SK-N-SH (cell line): ENCODE results near the gene HM13. TPM values are rescaled to one million over a fixed set of nuclear protein-coding genes. Genes with fewer than 3 reads are reported as not detected.

ENCODE experiments used
- CTCF ChIA-PET: fragments of 300-600, 350-600 bp; formaldehyde crosslinking; extraction: SDS; loops from one replicate; lab custom pipeline; 2021; lab: Yijun Ruan, JAX
- POLR2A ChIA-PET: fragments of 350-600 bp; sonication (Branson Sonifier 250); formaldehyde crosslinking; extraction: SDS; loops from one replicate; lab custom pipeline; 2020; ENCODE audit warnings: antibody characterized with exemption, inconsistent platforms; lab: Yijun Ruan, JAX
- DNase-seq: peaks from one replicate; pipeline ENCODE4 v3.0.0; 2012
- H2AFZ ChIP-seq: fragments of 200-600 bp; sonication (generic); 2 replicates; pipeline ENCODE4 v1.8.1; 2016; ENCODE audit warnings: antibody characterized with exemption, mild to moderate bottlenecking, low read depth
- H3F3A ChIP-seq: fragments of 200-600 bp; sonication (generic); replicated peaks from 2 replicates; pipeline ENCODE3; 2016; ENCODE audit warnings: antibody characterized with exemption, mild to moderate bottlenecking; ENCODE audit not compliant: insufficient read depth
- H3K27ac ChIP-seq, 2 experiments: fragments of 200-500 bp in 1 of 2; fragments of 200-600 bp in 1 of 2; sonication (Bioruptor generic) in 1 of 2; sonication (generic), shearing (Covaris generic) in 1 of 2; 2 replicates each; pipeline versions ENCODE4 v1.5.1 to v1.6.1; 2014 to 2016; ENCODE audit warnings: low read depth in 2 of 2, inconsistent platforms in 1 of 2, low read length in 1 of 2, mild to moderate bottlenecking in 1 of 2, mixed read lengths in 1 of 2
- H3K27me3 ChIP-seq: fragments of 200-600 bp; sonication (generic), shearing (Covaris generic); 2 replicates; pipeline ENCODE4 v1.6.1; 2016; ENCODE audit warnings: mixed run types; ENCODE audit not compliant: insufficient read depth
- H3K36me3 ChIP-seq, 2 experiments: fragments of 200-500 bp in 1 of 2; fragments of 200-600 bp in 1 of 2; sonication (Bioruptor generic) in 1 of 2; sonication (generic) in 1 of 2; replicated peaks in 1 of 2; 2 replicates each; pipeline versions ENCODE3 to v1.5.1; 2014 to 2016; ENCODE audit warnings: low read length in 1 of 2, mild to moderate bottlenecking in 1 of 2; ENCODE audit not compliant: insufficient read depth in 2 of 2, control insufficient read depth in 1 of 2
- H3K4me1 ChIP-seq, 2 experiments: fragments of 200-500 bp in 1 of 2; fragments of 200-600 bp in 1 of 2; sonication (Bioruptor generic) in 1 of 2; sonication (generic), shearing (Covaris generic) in 1 of 2; 2 replicates each; pipeline versions ENCODE4 v1.5.1 to v1.6.1; 2014 to 2016; ENCODE audit warnings: low read depth in 1 of 2, low read length in 1 of 2, mixed run types in 1 of 2; ENCODE audit not compliant: insufficient read depth in 2 of 2, control insufficient read depth in 1 of 2
- H3K4me2 ChIP-seq: fragments of 200-600 bp; sonication (generic), shearing (Covaris generic); 2 replicates; pipeline ENCODE4 v1.6.1; 2017; ENCODE audit warnings: mixed run types
- H3K4me3 ChIP-seq, 2 experiments: fragments of 200-500 bp in 1 of 2; fragments of 200-600 bp in 1 of 2; sonication (Bioruptor generic) in 1 of 2; sonication (generic), shearing (Covaris generic) in 1 of 2; 2 replicates each; pipeline versions ENCODE4 v1.5.1 to v1.8.1; 2014 to 2016; ENCODE audit warnings: low read depth in 2 of 2, inconsistent platforms in 1 of 2, low read length in 1 of 2, mild to moderate bottlenecking in 1 of 2, mixed read lengths in 1 of 2, moderate library complexity in 1 of 2
- H3K79me2 ChIP-seq: fragments of 200-600 bp; sonication (generic); 2 replicates; pipeline ENCODE4 v1.8.1; 2017; ENCODE audit warnings: mild to moderate bottlenecking; ENCODE audit not compliant: insufficient read depth
- H3K9ac ChIP-seq: fragments of 200-600 bp; sonication (generic); 2 replicates; pipeline ENCODE4 v1.6.1; 2017; ENCODE audit warnings: mixed run types
- H3K9me2 ChIP-seq: fragments of 200-600 bp; sonication (generic); 2 replicates; pipeline ENCODE4 v1.6.1; 2017; ENCODE audit warnings: mixed run types
- H3K9me3 ChIP-seq: fragments of 200-600 bp; sonication (generic); 2 replicates; pipeline ENCODE4 v1.6.1; 2017; ENCODE audit warnings: mixed run types, mild to moderate bottlenecking, moderate library complexity
- H4K20me1 ChIP-seq: fragments of 200-600 bp; sonication (generic); 2 replicates; pipeline ENCODE4 v1.6.1; 2017; ENCODE audit warnings: mild to moderate bottlenecking, mixed run types; ENCODE audit not compliant: insufficient read depth
- CHD2 ChIP-seq: fragments of 150-350 bp; IDR thresholded peaks from 2 replicates; pipeline ENCODE4 v1.6.1; 2018; ENCODE audit warnings: low read length; ENCODE audit not compliant: partially characterized antibody
- ELF1 ChIP-seq: IDR thresholded peaks from 2 replicates; pipeline ENCODE4 v1.4.0; 2012
- EP300 ChIP-seq, 2 experiments: IDR thresholded peaks; 2 replicates each; pipeline versions ENCODE4 v1.4.0 to v1.6.1; 2012; ENCODE audit warnings: borderline replicate concordance in 1 of 2, low read depth in 1 of 2, low read length in 1 of 2
- FOXJ3 ChIP-seq: sonication (generic); formaldehyde crosslinking; IDR thresholded peaks from 2 replicates; pipeline ENCODE4 v1.5.1; 2020; ENCODE audit warnings: mild to moderate bottlenecking, missing genetic modification reagents
- FOXM1 ChIP-seq: IDR thresholded peaks from 2 replicates; pipeline ENCODE4 v1.4.0; 2012; ENCODE audit warnings: low read depth, mild to moderate bottlenecking
- GABPA ChIP-seq: IDR thresholded peaks from 2 replicates; pipeline ENCODE4 v1.4.0; 2012; ENCODE audit warnings: low read depth, mild to moderate bottlenecking
- GATA2 ChIP-seq: sonication (generic); formaldehyde crosslinking; IDR thresholded peaks from 2 replicates; pipeline ENCODE4 v1.5.0; 2020; ENCODE audit warnings: mild to moderate bottlenecking, missing genetic modification reagents
- IRF3 ChIP-seq: fragments of 150-350 bp; IDR thresholded peaks from 2 replicates; pipeline ENCODE4 v1.6.1; 2016; ENCODE audit warnings: mild to moderate bottlenecking, low read depth, low read length
- MEF2A ChIP-seq: IDR thresholded peaks from 2 replicates; pipeline ENCODE4 v1.4.0; 2012; ENCODE audit warnings: low read depth, borderline replicate concordance
- NFIC ChIP-seq: IDR thresholded peaks from 2 replicates; pipeline ENCODE4 v1.4.0; 2012; ENCODE audit warnings: borderline replicate concordance
- RCOR1 ChIP-seq: fragments of 150-350 bp; IDR thresholded peaks from 2 replicates; pipeline ENCODE4 v1.6.1; 2017; ENCODE audit warnings: antibody characterized with exemption, low read length
- RFX5 ChIP-seq: IDR thresholded peaks from 2 replicates; pipeline ENCODE4 v1.6.1; 2012; ENCODE audit warnings: mild to moderate bottlenecking, improper control_type of control experiment, low read length
- TCF12 ChIP-seq: IDR thresholded peaks from 2 replicates; pipeline ENCODE4 v1.4.0; 2012
- TEAD4 ChIP-seq: IDR thresholded peaks from 2 replicates; pipeline ENCODE4 v1.4.0; 2012; ENCODE audit warnings: mild to moderate bottlenecking, borderline replicate concordance; ENCODE audit not compliant: insufficient read depth
- USF1 ChIP-seq: IDR thresholded peaks from 2 replicates; pipeline ENCODE4 v1.4.0; 2012; ENCODE audit warnings: low read depth, borderline replicate concordance
- YY1 ChIP-seq: IDR thresholded peaks from 2 replicates; pipeline ENCODE4 v1.4.0; 2012; ENCODE audit warnings: low read depth, mild to moderate bottlenecking
- WGBS: methylation state at CpG from one replicate; pipeline ENCODE4 v1.1.6; 2017; ENCODE audit warnings: low lambda C conversion rate; 5-methylcytosine and 5-hydroxymethylcytosine counted together
- polyA plus RNA-seq, 3 experiments: library from polyadenylated mRNA; depleted of rRNA; stranded (reverse); fragments of >200 nt; gene quantifications; 2 replicates each; pipeline ENCODE4 v1.2.3, GENCODE V29; 2012
- TF ChIP-seq, protein P1 (sequence below): IDR thresholded peaks from 2 replicates; pipeline ENCODE4 v1.6.1; 2012; ENCODE audit warnings: mild to moderate bottlenecking, low read depth, low read length, moderate library complexity

Gene HM13
- polyA plus RNA-seq, 1 of the 3 experiments (the other 2 are of a cell fraction), result 160 TPM

GRCh38 chr20:31547720-31548298 lies 33.6 kb downstream of the HM13 start (continued):
- TF ChIP-seq, protein P1, sequence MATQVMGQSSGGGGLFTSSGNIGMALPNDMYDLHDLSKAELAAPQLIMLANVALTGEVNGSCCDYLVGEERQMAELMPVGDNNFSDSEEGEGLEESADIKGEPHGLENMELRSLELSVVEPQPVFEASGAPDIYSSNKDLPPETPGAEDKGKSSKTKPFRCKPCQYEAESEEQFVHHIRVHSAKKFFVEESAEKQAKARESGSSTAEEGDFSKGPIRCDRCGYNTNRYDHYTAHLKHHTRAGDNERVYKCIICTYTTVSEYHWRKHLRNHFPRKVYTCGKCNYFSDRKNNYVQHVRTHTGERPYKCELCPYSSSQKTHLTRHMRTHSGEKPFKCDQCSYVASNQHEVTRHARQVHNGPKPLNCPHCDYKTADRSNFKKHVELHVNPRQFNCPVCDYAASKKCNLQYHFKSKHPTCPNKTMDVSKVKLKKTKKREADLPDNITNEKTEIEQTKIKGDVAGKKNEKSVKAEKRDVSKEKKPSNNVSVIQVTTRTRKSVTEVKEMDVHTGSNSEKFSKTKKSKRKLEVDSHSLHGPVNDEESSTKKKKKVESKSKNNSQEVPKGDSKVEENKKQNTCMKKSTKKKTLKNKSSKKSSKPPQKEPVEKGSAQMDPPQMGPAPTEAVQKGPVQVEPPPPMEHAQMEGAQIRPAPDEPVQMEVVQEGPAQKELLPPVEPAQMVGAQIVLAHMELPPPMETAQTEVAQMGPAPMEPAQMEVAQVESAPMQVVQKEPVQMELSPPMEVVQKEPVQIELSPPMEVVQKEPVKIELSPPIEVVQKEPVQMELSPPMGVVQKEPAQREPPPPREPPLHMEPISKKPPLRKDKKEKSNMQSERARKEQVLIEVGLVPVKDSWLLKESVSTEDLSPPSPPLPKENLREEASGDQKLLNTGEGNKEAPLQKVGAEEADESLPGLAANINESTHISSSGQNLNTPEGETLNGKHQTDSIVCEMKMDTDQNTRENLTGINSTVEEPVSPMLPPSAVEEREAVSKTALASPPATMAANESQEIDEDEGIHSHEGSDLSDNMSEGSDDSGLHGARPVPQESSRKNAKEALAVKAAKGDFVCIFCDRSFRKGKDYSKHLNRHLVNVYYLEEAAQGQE, result no peak
- TF ChIP-seq TCF12, result no peak
- no peak for TF ChIP-seq NFIC
- no peak for TF ChIP-seq FOXM1
- TF ChIP-seq RCOR1, result no peak
- no peak for TF ChIP-seq YY1
- TF ChIP-seq CHD2, result no peak
- TF ChIP-seq, all 33 proteins: peak for 0

GRCh38 chr20:31548820-31549512 lies 34.7 kb downstream of the HM13 start:
- Histone ChIP-seq H3F3A (peaks cover 31% of the 10 kb centered on the region), H2AFZ (no peak overlapping the region), H3K4me2 (peak overlapping the region; percentile 59), H3K4me3 (peak overlapping the region in 1 of 2 experiments; percentile 54; a peak in 2 of 4 replicates), H3K79me2 (peaks cover 49% of the 10 kb centered on the region), H3K9me3 (no peaks in the 10 kb centered on the region), H3K9me2 (no peaks in the 10 kb centered on the region), H3K27ac (peak overlapping the region; percentile 13 to 96; a peak in 2 of 4 replicates), H3K36me3 (peaks cover 58 to 64% of the 10 kb centered on the region in 2 experiments), H3K4me1 (peaks cover 19 to 21% of the 10 kb centered on the region in 2 experiments; a peak in 3 of 4 replicates), H4K20me1 (no peaks in the 10 kb centered on the region), H3K9ac (peak overlapping the region; percentile 72; the same call in 1 of the 2 replicates), H3K27me3 (no peaks in the 10 kb centered on the region)
- no peak for DNase-seq
- TF ChIP-seq USF1 (no peak), CHD2 (no peak), GABPA (no peak), YY1 (no peak), GATA2 (CRISPR knock-in tag) (no peak), IRF3 (no peak), NFIC (no peak), ELF1 (no peak), RFX5 (no peak), FOXJ3 (CRISPR knock-in tag) (no peak), TEAD4 (no peak), MEF2A (no peak), EP300 (IDR thresholded peaks at IDR 0.05; ENCODE audit: borderline replicate concordance in 1 of 2, low read depth in 1 of 2, low read length in 1 of 2) (no peak)
- TF ChIP-seq, protein P1, result no peak
- ChIA-PET CTCF (interaction anchor here (0.6 to 14.2 kb wide), 5 partner anchors 11 to 175 kb away, joined by 3 to 177 read pairs (median 6); partner anchors contain the start of gene HM13), POLR2A (interaction anchor here (0.6 kb wide), 1 partner anchor 23 kb away, joined by 6 read pairs; no protein-coding TSS in a partner anchor)
- 88% methylated on average over 10 of the region's 11 CpGs for WGBS
